ENCODE measurements around the gene PNKP.

The PNKP gene

GRCh38 chr19:49850221-49850486 is 17.2 kb downstream of the PNKP start:
- peak overlapping the region in 6 of 7 experiments; percentile 62 to 89 (median 83) for H3K4me3 ChIP-seq (ENCODE audit: control insufficient read depth in 1 of 7, extremely low read depth in 1 of 7, insufficient read depth in 4 of 7, low read depth in 2 of 7, low read length in 6 of 7)
- WGBS (ENCODE audit: insufficient coverage), result 95% methylated on average over 4 of the region's 12 CpGs
- no peaks in the 10 kb centered on the region for H3K27me3 ChIP-seq (replicated peaks in 2 of 5; ENCODE audit: control insufficient read depth in 4 of 5, insufficient read depth in 5 of 5, low read length in 4 of 5)
- H3K27ac ChIP-seq (ENCODE audit: insufficient read depth in 1 of 2, low read depth in 1 of 2, low read length in 2 of 2, poor library complexity in 1 of 2, severe bottlenecking in 2 of 2), result peak overlapping the region; percentile 90 to 93
- H3K4me1 ChIP-seq (ENCODE audit: control extremely low read depth in 1 of 4, control insufficient read depth in 4 of 4, insufficient read depth in 4 of 4, low read length in 3 of 4), result peaks cover 7 to 38% (median 29%) of the 10 kb centered on the region in 4 experiments
- POLR2A ChIA-PET, result interaction anchor here (0.6 to 2.1 kb wide), 6 partner anchors 14 to 84 kb away, joined by 3 to 9 read pairs (median 5); partner anchors contain the start of genes AKT1S1, FUZ, PNKP and TBC1D17
- CTCF ChIA-PET, result interaction anchor here (0.9 to 2.7 kb wide), 7 partner anchors 14 to 81 kb away, joined by 3 to 11 read pairs (median 4); partner anchors contain the start of gene FUZ
- peaks cover 0 to 9% (median 5%) of the 10 kb centered on the region in 4 experiments for H3K36me3 ChIP-seq (ENCODE audit: control insufficient read depth in 4 of 4, insufficient read depth in 4 of 4, low read length in 3 of 4)
- DNase-seq, result no peak
- peaks cover 0 to 6% (median 0%) of the 10 kb centered on the region in 5 experiments for H3K9me3 ChIP-seq (ENCODE audit: control extremely low read depth in 1 of 5, control insufficient read depth in 4 of 5, insufficient read depth in 2 of 5, low read depth in 1 of 5, low read length in 4 of 5)

- 93% methylated on average over 15 of the region's 15 CpGs for WGBS (ENCODE audit: insufficient coverage)
- ChIA-PET POLR2A (interaction anchor here (0.6 to 2.1 kb wide), 3 partner anchors 18 to 83 kb away, joined by 3 to 9 read pairs (median 3); partner anchors contain the start of genes FUZ and PNKP), CTCF (interaction anchor here (1.1 to 2.7 kb wide), 5 partner anchors 15 to 80 kb away, joined by 3 to 11 read pairs (median 4); no protein-coding TSS in a partner anchor)
- no peak for DNase-seq
- Histone ChIP-seq H3K9me3 (ENCODE audit: control extremely low read depth in 1 of 5, control insufficient read depth in 4 of 5, insufficient read depth in 2 of 5, low read depth in 1 of 5, low read length in 4 of 5) (peaks cover 0 to 6% (median 0%) of the 10 kb centered on the region in 5 experiments), H3K4me1 (ENCODE audit: control extremely low read depth in 1 of 4, control insufficient read depth in 4 of 4, insufficient read depth in 4 of 4, low read length in 3 of 4) (peaks cover 7 to 38% (median 29%) of the 10 kb centered on the region in 4 experiments), H3K36me3 (ENCODE audit: control insufficient read depth in 4 of 4, insufficient read depth in 4 of 4, low read length in 3 of 4) (peaks cover 0 to 5% (median 2%) of the 10 kb centered on the region in 4 experiments), H3K27me3 (replicated peaks in 2 of 5; ENCODE audit: control insufficient read depth in 4 of 5, insufficient read depth in 5 of 5, low read length in 4 of 5) (no peaks in the 10 kb centered on the region), H3K27ac (ENCODE audit: insufficient read depth in 1 of 2, low read depth in 1 of 2, low read length in 2 of 2, poor library complexity in 1 of 2, severe bottlenecking in 2 of 2) (peak overlapping the region in 1 of 2 experiments; percentile 93), H3K4me3 (ENCODE audit: control insufficient read depth in 1 of 7, extremely low read depth in 1 of 7, insufficient read depth in 4 of 7, low read depth in 2 of 7, low read length in 6 of 7) (peak overlapping the region in 5 of 7 experiments; percentile 77 to 89 (median 84))
Measured at GRCh38 chr19:49849433-49850220, 17.7 kb downstream of the PNKP start.

- Histone ChIP-seq H3K4me1 (ENCODE audit: control extremely low read depth in 1 of 4, control insufficient read depth in 4 of 4, insufficient read depth in 4 of 4, low read length in 3 of 4) (peaks cover 7 to 38% (median 29%) of the 10 kb centered on the region in 4 experiments), H3K27ac (ENCODE audit: insufficient read depth in 1 of 2, low read depth in 1 of 2, low read length in 2 of 2, poor library complexity in 1 of 2, severe bottlenecking in 2 of 2) (no peak overlapping the region), H3K27me3 (replicated peaks in 2 of 5; ENCODE audit: control insufficient read depth in 4 of 5, insufficient read depth in 5 of 5, low read length in 4 of 5) (no peaks in the 10 kb centered on the region), H3K36me3 (ENCODE audit: control insufficient read depth in 4 of 4, insufficient read depth in 4 of 4, low read length in 3 of 4) (no peaks in the 10 kb centered on the region), H3K9me3 (ENCODE audit: control extremely low read depth in 1 of 5, control insufficient read depth in 4 of 5, insufficient read depth in 2 of 5, low read depth in 1 of 5, low read length in 4 of 5) (peaks cover 0 to 6% (median 0%) of the 10 kb centered on the region in 5 experiments), H3K4me3 (ENCODE audit: control insufficient read depth in 1 of 7, extremely low read depth in 1 of 7, insufficient read depth in 4 of 7, low read depth in 2 of 7, low read length in 6 of 7) (no peak overlapping the region)
- no peak for DNase-seq
- ChIA-PET POLR2A (no interaction called here), CTCF (interaction anchor here (1.1 to 2.7 kb wide), 4 partner anchors 15 to 41 kb away, joined by 3 to 11 read pairs (median 5); no protein-coding TSS in a partner anchor)
- 100% methylated on average over 1 of the region's 3 CpGs for WGBS (ENCODE audit: insufficient coverage)
Measured at GRCh38 chr19:49848938-49849337, 18.4 kb downstream of the PNKP start.

- H3K4me1 ChIP-seq (ENCODE audit: control extremely low read depth in 1 of 4, control insufficient read depth in 4 of 4, insufficient read depth in 4 of 4, low read length in 3 of 4), result peaks cover 7 to 34% (median 29%) of the 10 kb centered on the region in 4 experiments
- H3K36me3 ChIP-seq (ENCODE audit: control insufficient read depth in 4 of 4, insufficient read depth in 4 of 4, low read length in 3 of 4), result no peaks in the 10 kb centered on the region
- DNase-seq, result peak; percentile 70 to 90 (median 85)
- H3K9me3 ChIP-seq (ENCODE audit: control extremely low read depth in 1 of 5, control insufficient read depth in 4 of 5, insufficient read depth in 2 of 5, low read depth in 1 of 5, low read length in 4 of 5), result peaks cover 0 to 6% (median 0%) of the 10 kb centered on the region in 5 experiments
- ChIA-PET POLR2A (no interaction called here), CTCF (interaction anchor here (0.6 to 1.6 kb wide), 6 partner anchors 12 to 84 kb away, joined by 3 to 5 read pairs (median 3); no protein-coding TSS in a partner anchor)
- no peak overlapping the region for H3K4me3 ChIP-seq (ENCODE audit: control insufficient read depth in 1 of 7, extremely low read depth in 1 of 7, insufficient read depth in 4 of 7, low read depth in 2 of 7, low read length in 6 of 7)
- no peak overlapping the region for H3K27ac ChIP-seq (ENCODE audit: insufficient read depth in 1 of 2, low read depth in 1 of 2, low read length in 2 of 2, poor library complexity in 1 of 2, severe bottlenecking in 2 of 2)
- WGBS (ENCODE audit: insufficient coverage), result 81% methylated on average over 8 of the region's 10 CpGs
- H3K27me3 ChIP-seq (replicated peaks in 2 of 5; ENCODE audit: control insufficient read depth in 4 of 5, insufficient read depth in 5 of 5, low read length in 4 of 5), result no peaks in the 10 kb centered on the region
Measured at GRCh38 chr19:49847731-49848696, 19.4 kb downstream of the PNKP start.

GRCh38 chr19:49846408-49846807 is 21.0 kb downstream of the PNKP start:
- no peaks in the 10 kb centered on the region for H3K27me3 ChIP-seq (replicated peaks in 2 of 5; ENCODE audit: control insufficient read depth in 4 of 5, insufficient read depth in 5 of 5, low read length in 4 of 5)
- no peaks in the 10 kb centered on the region for H3K36me3 ChIP-seq (ENCODE audit: control insufficient read depth in 4 of 4, insufficient read depth in 4 of 4, low read length in 3 of 4)
- WGBS (ENCODE audit: insufficient coverage), result 84% methylated on average over 2 of the region's 5 CpGs
- ChIA-PET CTCF (interaction anchor here (1.1 kb wide), 1 partner anchor 19 kb away, joined by 3 read pairs; no protein-coding TSS in a partner anchor), POLR2A (no interaction called here)
- H3K4me3 ChIP-seq (ENCODE audit: control insufficient read depth in 1 of 7, extremely low read depth in 1 of 7, insufficient read depth in 4 of 7, low read depth in 2 of 7, low read length in 6 of 7), result no peak overlapping the region
- peaks cover 3 to 23% (median 18%) of the 10 kb centered on the region in 4 experiments for H3K4me1 ChIP-seq (ENCODE audit: control extremely low read depth in 1 of 4, control insufficient read depth in 4 of 4, insufficient read depth in 4 of 4, low read length in 3 of 4)
- H3K27ac ChIP-seq (ENCODE audit: insufficient read depth in 1 of 2, low read depth in 1 of 2, low read length in 2 of 2, poor library complexity in 1 of 2, severe bottlenecking in 2 of 2), result no peak overlapping the region
- peaks cover 0 to 6% (median 0%) of the 10 kb centered on the region in 5 experiments for H3K9me3 ChIP-seq (ENCODE audit: control extremely low read depth in 1 of 5, control insufficient read depth in 4 of 5, insufficient read depth in 2 of 5, low read depth in 1 of 5, low read length in 4 of 5)
- no peak for DNase-seq

GRCh38 chr19:49845414-49845813 is 22.0 kb downstream of the PNKP start:
- H3K27ac ChIP-seq (ENCODE audit: insufficient read depth in 1 of 2, low read depth in 1 of 2, low read length in 2 of 2, poor library complexity in 1 of 2, severe bottlenecking in 2 of 2), result no peak overlapping the region
- WGBS (ENCODE audit: insufficient coverage), result 86% methylated on average over 3 of the region's 3 CpGs
- CTCF ChIA-PET, result interaction anchor here (1.4 kb wide), 1 partner anchor 35 kb away, joined by 3 read pairs; no protein-coding TSS in a partner anchor

More at GRCh38 chr19:49845414-49845813, 22.0 kb downstream of the PNKP start:
- Histone ChIP-seq H3K27me3 (replicated peaks in 2 of 5; ENCODE audit: control insufficient read depth in 4 of 5, insufficient read depth in 5 of 5, low read length in 4 of 5) (no peaks in the 10 kb centered on the region), H3K4me3 (ENCODE audit: control insufficient read depth in 1 of 7, extremely low read depth in 1 of 7, insufficient read depth in 4 of 7, low read depth in 2 of 7, low read length in 6 of 7) (no peak overlapping the region), H3K36me3 (ENCODE audit: control insufficient read depth in 4 of 4, insufficient read depth in 4 of 4, low read length in 3 of 4) (peaks cover 0 to 7% (median 7%) of the 10 kb centered on the region in 4 experiments), H3K9me3 (ENCODE audit: control extremely low read depth in 1 of 5, control insufficient read depth in 4 of 5, insufficient read depth in 2 of 5, low read depth in 1 of 5, low read length in 4 of 5) (peaks cover 0 to 6% (median 0%) of the 10 kb centered on the region in 5 experiments), H3K4me1 (ENCODE audit: control extremely low read depth in 1 of 4, control insufficient read depth in 4 of 4, insufficient read depth in 4 of 4, low read length in 3 of 4) (peaks cover 3 to 21% (median 16%) of the 10 kb centered on the region in 4 experiments)
- POLR2A ChIA-PET, result no interaction called here
- DNase-seq, result no peak

Data from common myeloid progenitor, CD34-positive (primary cell).